C4-2B (cell line): ENCODE results near the gene NRG3.

Source experiments
- CTCF ChIP-seq: fragments of 450-650 bp; conservative IDR thresholded peaks from 2 replicates; pipeline ENCODE4 v1.5.1; 2017; ENCODE audit warnings: mild to moderate bottlenecking
- ZFX ChIP-seq: fragments of 450-650 bp; IDR thresholded peaks from 2 replicates; pipeline ENCODE4 v1.6.1; 2017

GRCh38 chr10:82420001-82420400, 545.0 kb downstream of the NRG3 start:
- TF ChIP-seq CTCF = no peak
- no peak for TF ChIP-seq ZFX
